K562 (cell line): Measurements from ENCODE around the gene PPOX. TPM values are rescaled to one million over a fixed set of nuclear protein-coding genes. Genes with fewer than 3 reads are reported as not detected.

Source experiments
- C11orf30 ChIP-seq: fragments of 450-650 bp; IDR thresholded peaks from 2 replicates; pipeline ENCODE4 v1.6.1; 2016; ENCODE audit warnings: low read depth, mild to moderate bottlenecking
- CBX8 ChIP-seq: fragments of 200-600 bp; sonication (generic); IDR thresholded peaks from 2 replicates; pipeline ENCODE4 v1.6.1; 2012; ENCODE audit warnings: borderline replicate concordance, mixed run types, low read depth, mild to moderate bottlenecking, moderate library complexity, mixed read lengths, low read length, control low read depth, inconsistent platforms; ENCODE audit not compliant: poor library complexity, severe bottlenecking; ENCODE audit errors: extremely low read depth
- DMBX1 ChIP-seq: fragments of 250-450 bp; sonication (Bioruptor Pico); IDR thresholded peaks from 2 replicates; pipeline ENCODE4 v1.8.0; 2022; ENCODE audit warnings: inconsistent platforms, mild to moderate bottlenecking, moderate library complexity, borderline replicate concordance
- DPF2 ChIP-seq: fragments of 450-650 bp; IDR thresholded peaks from 2 replicates; pipeline ENCODE4 v1.6.1; 2016
- FOXJ3 ChIP-seq: sonication (generic); formaldehyde crosslinking; IDR thresholded peaks from 2 replicates; pipeline ENCODE4 v1.4.0; 2020; ENCODE audit warnings: mild to moderate bottlenecking, missing genetic modification reagents
- FOXK2 ChIP-seq, 2 experiments: fragments of 450-650 bp; IDR thresholded peaks in 1 of 2; conservative IDR thresholded peaks in 1 of 2; 2 replicates each; pipeline ENCODE4 v1.6.1; 2016; ENCODE audit warnings: low read depth in 2 of 2, mild to moderate bottlenecking in 1 of 2
- MXI1 ChIP-seq: IDR thresholded peaks from 2 replicates; pipeline ENCODE4 v1.6.1; 2011; ENCODE audit warnings: low read depth, mild to moderate bottlenecking, improper control_type of control experiment, low read length
- POLR2B ChIP-seq: fragments of 450-650 bp; IDR thresholded peaks from 2 replicates; pipeline ENCODE4 v1.6.1; 2018; ENCODE audit warnings: low read depth; ENCODE audit not compliant: partially characterized antibody
- RREB1 ChIP-seq: fragments of 250-450 bp; sonication (Bioruptor Pico); IDR thresholded peaks from 2 replicates; pipeline ENCODE4 v1.4.0; 2020
- SPI1 ChIP-seq: IDR thresholded peaks from 2 replicates; pipeline ENCODE4 v1.6.1; 2011; ENCODE audit warnings: low read depth, low read length, control low read depth, borderline replicate concordance
- ZC3H4 ChIP-seq: sonication (generic); formaldehyde crosslinking; IDR thresholded peaks from 2 replicates; pipeline ENCODE4 v1.9.0; 2021; ENCODE audit warnings: missing genetic modification reagents, borderline replicate concordance
- ZNF79 ChIP-seq: fragments of 250-450 bp; sonication (Bioruptor Pico); IDR thresholded peaks from 2 replicates; pipeline ENCODE4 v1.4.0; 2020; ENCODE audit warnings: low read depth, mild to moderate bottlenecking, moderate library complexity
- polyA plus RNA-seq, 8 experiments: library from polyadenylated mRNA; depleted of rRNA in 4 of 8; stranded (reverse) in 5 of 8; unstranded in 3 of 8; fragments of >200 nt; fragmentation: Nextera tagmentation in 2 of 8; fragmentation: Illumina TruSeq in 1 of 8; extraction: Ambion mirVana in 2 of 8; extraction: Trizol in 1 of 8; gene quantifications; 2 replicates each; pipeline versions ENCODE4 v1.2.1 to v1.2.3, GENCODE V29; 2011 to 2014; ENCODE audit warnings: inconsistent platforms in 1 of 8, missing spikeins in 1 of 8
- total RNA-seq, 7 experiments: library from RNA; depleted of rRNA in 6 of 7; stranded (reverse); fragments of >200 nt in 6 of 7; fragmentation: Illumina TruSeq in 2 of 7; extraction: Trizol in 2 of 7; gene quantifications; 2 replicates each; pipeline versions ENCODE4 v1.2.1 to v1.2.3, GENCODE V29; 2011 to 2021; ENCODE audit warnings: low replicate concordance in 1 of 7
- TF ChIP-seq, protein P1 (sequence below): fragments of 200-800 bp; sonication (Bioruptor generic); IDR thresholded peaks from 2 replicates; pipeline ENCODE4 v1.6.1; 2017; ENCODE audit warnings: missing genetic modification characterization, missing compliant biosample characterization
- TF ChIP-seq, protein P2 (sequence below): sonication (generic); formaldehyde crosslinking; IDR thresholded peaks from 2 replicates; pipeline ENCODE4 v1.4.0; 2020; ENCODE audit warnings: mild to moderate bottlenecking, missing genetic modification reagents

PPOX gene
- total and polyA plus RNA-seq, 9 of the 15 experiments (the other 6 are each of a cell fraction or from before 2014, with no cell fraction given) = 17.0 to 57.1 (median 38.9) TPM

DNA sequence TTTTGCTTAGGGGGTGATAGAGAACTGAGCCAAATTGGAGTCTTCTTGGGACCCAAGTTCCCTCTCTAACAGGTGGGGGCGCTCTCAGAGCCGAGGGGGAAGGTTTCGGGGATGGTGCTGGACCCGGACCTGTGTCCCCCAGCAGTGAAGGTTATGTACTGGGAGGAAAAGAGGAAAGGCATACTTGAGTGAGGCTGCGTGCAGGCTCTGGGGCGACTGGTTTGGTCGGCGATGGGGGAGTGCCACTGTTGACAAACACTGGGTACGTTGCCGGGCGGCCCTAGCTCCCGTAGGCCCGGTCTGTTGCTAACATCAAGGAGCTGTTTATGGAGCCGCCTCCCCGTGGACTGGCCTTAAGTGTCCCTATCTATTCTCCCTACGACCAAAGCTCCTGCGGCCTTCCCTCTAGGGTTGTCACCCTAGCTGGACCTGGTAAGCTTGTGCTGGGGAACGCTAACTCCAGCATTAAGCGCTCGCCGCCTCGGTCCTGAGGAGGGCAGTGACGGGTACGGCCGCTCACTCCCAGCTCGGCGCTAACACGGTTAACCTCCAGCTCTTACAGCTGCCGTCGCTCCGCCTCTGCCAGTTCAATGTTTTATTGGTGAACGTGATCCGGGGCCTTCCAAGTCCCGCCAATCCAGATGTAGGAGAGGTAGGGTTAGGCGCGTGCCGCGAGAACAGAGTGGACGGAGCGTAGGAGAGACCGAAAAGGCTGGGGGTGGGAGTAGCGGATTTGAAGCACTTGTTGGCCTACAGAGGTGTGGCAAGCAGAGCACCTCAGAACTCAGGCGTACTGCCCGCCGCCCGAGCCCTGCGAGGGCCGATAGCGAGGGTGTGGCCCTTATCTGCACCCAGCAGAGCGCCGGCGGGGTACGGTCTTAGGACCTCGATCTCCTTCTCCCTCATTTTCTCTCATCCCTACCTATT is at the start of gene PPOX (continued):
- TF ChIP-seq ZC3H4 (CRISPR knock-in tag) = peak; percentile 83; the same call in 1 of the 2 replicates
- peak; percentile 91 for TF ChIP-seq POLR2B
- TF ChIP-seq, protein P1, sequence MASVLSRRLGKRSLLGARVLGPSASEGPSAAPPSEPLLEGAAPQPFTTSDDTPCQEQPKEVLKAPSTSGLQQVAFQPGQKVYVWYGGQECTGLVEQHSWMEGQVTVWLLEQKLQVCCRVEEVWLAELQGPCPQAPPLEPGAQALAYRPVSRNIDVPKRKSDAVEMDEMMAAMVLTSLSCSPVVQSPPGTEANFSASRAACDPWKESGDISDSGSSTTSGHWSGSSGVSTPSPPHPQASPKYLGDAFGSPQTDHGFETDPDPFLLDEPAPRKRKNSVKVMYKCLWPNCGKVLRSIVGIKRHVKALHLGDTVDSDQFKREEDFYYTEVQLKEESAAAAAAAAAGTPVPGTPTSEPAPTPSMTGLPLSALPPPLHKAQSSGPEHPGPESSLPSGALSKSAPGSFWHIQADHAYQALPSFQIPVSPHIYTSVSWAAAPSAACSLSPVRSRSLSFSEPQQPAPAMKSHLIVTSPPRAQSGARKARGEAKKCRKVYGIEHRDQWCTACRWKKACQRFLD (CRISPR knock-in tag) = peak; percentile 85
- peak; percentile 74 for TF ChIP-seq C11orf30
- TF ChIP-seq CBX8 = no peak
- peak; percentile 98 for TF ChIP-seq DPF2
- no peak for TF ChIP-seq ZNF79
- TF ChIP-seq SPI1 = 0 out of 2 replicates have a peak, but pooled peaks have one; percentile 0
- TF ChIP-seq FOXK2 (conservative IDR thresholded peaks at IDR 0.05 in 1 of 2, IDR thresholded peaks at IDR 0.05 in 1 of 2; ENCODE audit: low read depth in 2 of 2) = peak; percentile 32 to 41; a peak in 2 of 4 replicates
- peak; percentile 34; the same call in 1 of the 2 replicates for TF ChIP-seq MXI1
- TF ChIP-seq FOXJ3 (CRISPR knock-in tag) = peak; percentile 84
- TF ChIP-seq RREB1 (CRISPR knock-in tag) = peak; percentile 14; the same call in 1 of the 2 replicates
- TF ChIP-seq DMBX1 (CRISPR knock-in tag) = peak; percentile 76
- TF ChIP-seq, protein P2, sequence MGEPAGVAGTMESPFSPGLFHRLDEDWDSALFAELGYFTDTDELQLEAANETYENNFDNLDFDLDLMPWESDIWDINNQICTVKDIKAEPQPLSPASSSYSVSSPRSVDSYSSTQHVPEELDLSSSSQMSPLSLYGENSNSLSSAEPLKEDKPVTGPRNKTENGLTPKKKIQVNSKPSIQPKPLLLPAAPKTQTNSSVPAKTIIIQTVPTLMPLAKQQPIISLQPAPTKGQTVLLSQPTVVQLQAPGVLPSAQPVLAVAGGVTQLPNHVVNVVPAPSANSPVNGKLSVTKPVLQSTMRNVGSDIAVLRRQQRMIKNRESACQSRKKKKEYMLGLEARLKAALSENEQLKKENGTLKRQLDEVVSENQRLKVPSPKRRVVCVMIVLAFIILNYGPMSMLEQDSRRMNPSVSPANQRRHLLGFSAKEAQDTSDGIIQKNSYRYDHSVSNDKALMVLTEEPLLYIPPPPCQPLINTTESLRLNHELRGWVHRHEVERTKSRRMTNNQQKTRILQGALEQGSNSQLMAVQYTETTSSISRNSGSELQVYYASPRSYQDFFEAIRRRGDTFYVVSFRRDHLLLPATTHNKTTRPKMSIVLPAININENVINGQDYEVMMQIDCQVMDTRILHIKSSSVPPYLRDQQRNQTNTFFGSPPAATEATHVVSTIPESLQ = peak; percentile 76; the same call in 1 of the 2 replicates
